Measurements from ENCODE around the gene DIO2. TPM values are rescaled to one million over a fixed set of nuclear protein-coding genes. Genes with fewer than 3 reads are reported as not detected.
A peak's percentile ranks its signal among the peaks of the same experiment; 100 is the strongest.

Gene DIO2
- total RNA-seq, 1 experiment from 2014 or later: 2.0 TPM

GRCh38 chr14:80223696-80224465 is 12.6 kb upstream of the DIO2 start:
- no peak overlapping the region for H2AFZ ChIP-seq (ENCODE audit: low read length)
- H3K9me2 ChIP-seq (replicated peaks; ENCODE audit: low read length): no peaks in the 10 kb centered on the region
- H3K36me3 ChIP-seq (ENCODE audit: low read depth, low read length): no peaks in the 10 kb centered on the region
- H3K4me1 ChIP-seq (ENCODE audit: insufficient read depth, low read length): 0 out of 2 replicates have a peak, but pooled peaks cover 10% of the 10 kb centered on the region
- DNase-seq (no peak), ATAC-seq (no peak)
- H4K20me1 ChIP-seq (ENCODE audit: low read length): no peaks in the 10 kb centered on the region
- H3K27me3 ChIP-seq (ENCODE audit: low read length): no peaks in the 10 kb centered on the region
- no peak overlapping the region for H3K9ac ChIP-seq (ENCODE audit: low read length)
- ChIA-PET CTCF (no interaction called here), POLR2A (ENCODE audit: unreplicated experiment) (no interaction called here)
- no peak overlapping the region for H3K27ac ChIP-seq (ENCODE audit: low read length)
- intact Hi-C loops (cut with micrococcal nuclease): no loop called here
- no TSS peak for BruUV-seq (replicated peaks)
- H3K9me3 ChIP-seq (ENCODE audit: low read length): no peaks in the 10 kb centered on the region
- no peaks in the 10 kb centered on the region for H3F3A ChIP-seq (ENCODE audit: low read length, unreplicated experiment)
- no peak overlapping the region for H3K4me2 ChIP-seq (ENCODE audit: low read length)
- H3K4me3 ChIP-seq (ENCODE audit: low read length): no peak overlapping the region
- TF ChIP-seq, protein P1, sequence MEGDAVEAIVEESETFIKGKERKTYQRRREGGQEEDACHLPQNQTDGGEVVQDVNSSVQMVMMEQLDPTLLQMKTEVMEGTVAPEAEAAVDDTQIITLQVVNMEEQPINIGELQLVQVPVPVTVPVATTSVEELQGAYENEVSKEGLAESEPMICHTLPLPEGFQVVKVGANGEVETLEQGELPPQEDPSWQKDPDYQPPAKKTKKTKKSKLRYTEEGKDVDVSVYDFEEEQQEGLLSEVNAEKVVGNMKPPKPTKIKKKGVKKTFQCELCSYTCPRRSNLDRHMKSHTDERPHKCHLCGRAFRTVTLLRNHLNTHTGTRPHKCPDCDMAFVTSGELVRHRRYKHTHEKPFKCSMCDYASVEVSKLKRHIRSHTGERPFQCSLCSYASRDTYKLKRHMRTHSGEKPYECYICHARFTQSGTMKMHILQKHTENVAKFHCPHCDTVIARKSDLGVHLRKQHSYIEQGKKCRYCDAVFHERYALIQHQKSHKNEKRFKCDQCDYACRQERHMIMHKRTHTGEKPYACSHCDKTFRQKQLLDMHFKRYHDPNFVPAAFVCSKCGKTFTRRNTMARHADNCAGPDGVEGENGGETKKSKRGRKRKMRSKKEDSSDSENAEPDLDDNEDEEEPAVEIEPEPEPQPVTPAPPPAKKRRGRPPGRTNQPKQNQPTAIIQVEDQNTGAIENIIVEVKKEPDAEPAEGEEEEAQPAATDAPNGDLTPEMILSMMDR (conservative IDR thresholded peaks at IDR 0.05; ENCODE audit: low read depth, low read length): no peak
- TF ChIP-seq EZH2 (IDR thresholded peaks at IDR 0.05; ENCODE audit: low read length, unreplicated experiment): no peak
- TF ChIP-seq EZH2phosphoT487 (IDR thresholded peaks at IDR 0.05; ENCODE audit: borderline replicate concordance, low read length): no peak
- H3K79me2 ChIP-seq (ENCODE audit: low read length): no peaks in the 10 kb centered on the region

DNA sequence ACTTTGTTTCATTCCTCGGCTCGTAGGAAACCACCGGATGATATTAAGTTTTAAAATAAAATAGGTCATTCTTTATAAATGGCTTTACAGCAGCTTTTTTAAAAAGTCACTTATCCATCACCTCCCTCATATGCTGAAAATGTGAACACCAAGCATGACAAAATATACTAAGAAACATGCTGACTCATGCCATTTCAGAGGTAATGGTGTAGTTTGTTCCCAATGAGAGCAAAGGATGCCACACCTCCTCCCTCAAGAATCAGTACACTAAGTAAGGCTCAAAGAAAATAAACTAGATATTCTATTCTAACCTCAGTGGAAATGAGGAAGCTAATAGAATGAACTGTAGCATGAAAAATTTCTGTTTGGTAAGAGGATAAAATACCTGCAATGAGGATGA is 5.5 kb upstream of the DIO2 start:
- no TSS peak for BruUV-seq (replicated peaks)
- ATAC-seq: no peak
- no peaks in the 10 kb centered on the region for H3K9me3 ChIP-seq (ENCODE audit: low read length)
- POLR2A ChIA-PET (ENCODE audit: unreplicated experiment): no interaction called here
- H3K36me3 ChIP-seq (ENCODE audit: low read depth, low read length): no peaks in the 10 kb centered on the region
- H3K27me3 ChIP-seq (ENCODE audit: low read length): no peaks in the 10 kb centered on the region
- no peaks in the 10 kb centered on the region for H3F3A ChIP-seq (ENCODE audit: low read length, unreplicated experiment)
- H2AFZ ChIP-seq (ENCODE audit: low read length): no peak overlapping the region
- H3K4me3 ChIP-seq (ENCODE audit: low read length): no peak overlapping the region
- peak; percentile 34 for DNase-seq
- H3K79me2 ChIP-seq (ENCODE audit: low read length): no peaks in the 10 kb centered on the region
- H3K4me2 ChIP-seq (ENCODE audit: low read length): no peak overlapping the region
- TF ChIP-seq EZH2 (IDR thresholded peaks at IDR 0.05; ENCODE audit: low read length, unreplicated experiment): no peak
- TF ChIP-seq EZH2phosphoT487 (IDR thresholded peaks at IDR 0.05; ENCODE audit: borderline replicate concordance, low read length): no peak
- TF ChIP-seq, protein P1 (conservative IDR thresholded peaks at IDR 0.05; ENCODE audit: low read depth, low read length): no peak
- CTCF ChIA-PET: no interaction called here
- H3K9me2 ChIP-seq (replicated peaks; ENCODE audit: low read length): no peaks in the 10 kb centered on the region
- H3K27ac ChIP-seq (ENCODE audit: low read length): peak overlapping the region; percentile 95
- no peaks in the 10 kb centered on the region for H4K20me1 ChIP-seq (ENCODE audit: low read length)
- intact Hi-C loops (cut with micrococcal nuclease): loop anchor here (10.0 kb wide), 1 partner anchor 138 kb away; no protein-coding TSS in a partner anchor
- H3K4me1 ChIP-seq (ENCODE audit: insufficient read depth, low read length): peaks cover 37% of the 10 kb centered on the region
- H3K9ac ChIP-seq (ENCODE audit: low read length): peak overlapping the region; percentile 79

All from PC-3 (cell line).